WERI-Rb-1 (cell line): ENCODE measurements around the gene PRRT1.
A peak's percentile ranks its signal among the peaks of the same experiment; 100 is the strongest.

Source experiments
- DNase-seq: peaks from one replicate; pipeline ENCODE4 v3.0.0-alpha.2; 2020
- H3K27ac ChIP-seq: fragments of 250-450 bp; sonication (Bioruptor Pico); 2 replicates; pipeline ENCODE4 v1.5.1; 2020; ENCODE audit warnings: mild to moderate bottlenecking, moderate library complexity
- H3K27me3 ChIP-seq: fragments of 250-450 bp; sonication (Bioruptor Pico); 2 replicates; pipeline ENCODE4 v1.5.1; 2021; ENCODE audit warnings: mild to moderate bottlenecking, low read depth, moderate library complexity; ENCODE audit not compliant: insufficient read depth, severe bottlenecking
- H3K36me3 ChIP-seq: fragments of 250-450 bp; sonication (Bioruptor Pico); 2 replicates; pipeline ENCODE4 v1.5.1; 2020; ENCODE audit warnings: mild to moderate bottlenecking, moderate library complexity
- H3K4me3 ChIP-seq: 2 replicates; pipeline ENCODE4 v1.5.1; 2011; ENCODE audit warnings: low read depth, mild to moderate bottlenecking, control low read depth, low read length
- H3K9me3 ChIP-seq: fragments of 250-450 bp; sonication (Bioruptor Pico); 2 replicates; pipeline ENCODE4 v1.5.1; 2021; ENCODE audit warnings: mild to moderate bottlenecking, moderate library complexity; ENCODE audit not compliant: severe bottlenecking
- TF ChIP-seq, protein P1 (sequence below): IDR thresholded peaks from 2 replicates; pipeline ENCODE4 v1.5.1; 2011; ENCODE audit warnings: low read depth, mild to moderate bottlenecking, control low read depth, inconsistent platforms, low read length

Gene PRRT1

DNA sequence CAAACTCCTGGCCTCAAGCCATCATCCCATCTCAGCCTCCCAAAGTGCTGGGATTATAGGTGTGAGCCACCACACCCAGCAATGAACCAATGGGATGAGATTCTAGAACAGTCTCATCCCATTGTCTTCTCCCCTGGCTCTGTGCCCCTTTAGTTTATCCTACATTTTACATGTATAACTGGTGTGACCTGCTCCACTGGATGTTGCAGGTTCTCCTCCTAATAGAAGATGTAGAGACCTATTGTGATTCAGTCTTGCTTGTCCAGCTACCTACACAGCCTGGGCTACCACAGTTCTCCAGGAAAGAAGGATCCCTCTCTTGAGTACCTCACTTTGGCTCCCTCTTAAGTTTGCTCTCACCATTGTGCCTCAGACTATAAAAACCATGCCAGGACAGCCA lies 19.6 kb downstream of the PRRT1 start:
- no peak for DNase-seq
- H3K9me3 ChIP-seq, result no peaks in the 10 kb centered on the region
- no peaks in the 10 kb centered on the region; the same call in 1 of the 2 replicates for H3K36me3 ChIP-seq
- no peak overlapping the region for H3K4me3 ChIP-seq
- TF ChIP-seq, protein P1, sequence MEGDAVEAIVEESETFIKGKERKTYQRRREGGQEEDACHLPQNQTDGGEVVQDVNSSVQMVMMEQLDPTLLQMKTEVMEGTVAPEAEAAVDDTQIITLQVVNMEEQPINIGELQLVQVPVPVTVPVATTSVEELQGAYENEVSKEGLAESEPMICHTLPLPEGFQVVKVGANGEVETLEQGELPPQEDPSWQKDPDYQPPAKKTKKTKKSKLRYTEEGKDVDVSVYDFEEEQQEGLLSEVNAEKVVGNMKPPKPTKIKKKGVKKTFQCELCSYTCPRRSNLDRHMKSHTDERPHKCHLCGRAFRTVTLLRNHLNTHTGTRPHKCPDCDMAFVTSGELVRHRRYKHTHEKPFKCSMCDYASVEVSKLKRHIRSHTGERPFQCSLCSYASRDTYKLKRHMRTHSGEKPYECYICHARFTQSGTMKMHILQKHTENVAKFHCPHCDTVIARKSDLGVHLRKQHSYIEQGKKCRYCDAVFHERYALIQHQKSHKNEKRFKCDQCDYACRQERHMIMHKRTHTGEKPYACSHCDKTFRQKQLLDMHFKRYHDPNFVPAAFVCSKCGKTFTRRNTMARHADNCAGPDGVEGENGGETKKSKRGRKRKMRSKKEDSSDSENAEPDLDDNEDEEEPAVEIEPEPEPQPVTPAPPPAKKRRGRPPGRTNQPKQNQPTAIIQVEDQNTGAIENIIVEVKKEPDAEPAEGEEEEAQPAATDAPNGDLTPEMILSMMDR, result no peak
- H3K27me3 ChIP-seq, result no peaks in the 10 kb centered on the region
- H3K27ac ChIP-seq, result no peak overlapping the region

DNA sequence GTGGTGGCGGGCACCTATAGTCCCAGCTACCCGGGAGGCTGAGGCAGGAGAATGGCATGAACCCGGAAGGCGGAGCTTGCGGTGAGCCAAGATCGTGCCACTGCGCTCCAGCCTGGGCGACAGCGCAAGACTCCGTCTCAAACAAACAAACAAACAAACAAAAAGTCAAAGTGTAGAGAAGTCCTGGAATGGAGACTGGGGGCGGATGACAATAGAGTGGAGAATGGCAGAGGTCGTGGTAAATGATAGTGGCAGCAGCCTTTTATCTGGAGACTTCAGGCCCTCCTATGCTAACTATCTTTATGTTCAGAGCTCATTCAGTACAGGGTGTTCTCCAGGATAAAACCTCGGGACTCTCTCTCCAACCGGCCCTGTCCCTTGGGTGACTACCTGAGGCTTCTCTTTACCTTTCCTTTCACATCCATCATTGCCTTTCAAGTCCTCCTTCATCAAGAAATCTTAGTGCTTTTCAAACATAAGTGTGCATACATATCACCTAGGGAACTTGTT lies 20.2 kb downstream of the PRRT1 start:
- no peak overlapping the region for H3K27ac ChIP-seq
- peaks cover 5% of the 10 kb centered on the region for H3K36me3 ChIP-seq
- TF ChIP-seq, protein P1, result no peak
- no peaks in the 10 kb centered on the region for H3K27me3 ChIP-seq
- H3K4me3 ChIP-seq, result no peak overlapping the region
- no peak for DNase-seq
- no peaks in the 10 kb centered on the region for H3K9me3 ChIP-seq

- DNase-seq, result no peak
- H3K36me3 ChIP-seq, result peaks cover 25% of the 10 kb centered on the region
- no peaks in the 10 kb centered on the region for H3K9me3 ChIP-seq
- TF ChIP-seq, protein P1, result no peak
- peak overlapping the region; percentile 79 for H3K4me3 ChIP-seq
- H3K27me3 ChIP-seq, result no peaks in the 10 kb centered on the region
- peak overlapping the region; percentile 75 for H3K27ac ChIP-seq
Measured at GRCh38 chr6:32129297-32130088, 22.2 kb downstream of the PRRT1 start.

GRCh38 chr6:32128751-32129296 lies 22.9 kb downstream of the PRRT1 start:
- H3K36me3 ChIP-seq, result peaks cover 32% of the 10 kb centered on the region
- TF ChIP-seq, protein P1, result no peak
- H3K9me3 ChIP-seq, result no peaks in the 10 kb centered on the region
- no peak for DNase-seq
- peak overlapping the region; percentile 21 for H3K27ac ChIP-seq
- no peaks in the 10 kb centered on the region for H3K27me3 ChIP-seq
- no peak overlapping the region for H3K4me3 ChIP-seq

DNA sequence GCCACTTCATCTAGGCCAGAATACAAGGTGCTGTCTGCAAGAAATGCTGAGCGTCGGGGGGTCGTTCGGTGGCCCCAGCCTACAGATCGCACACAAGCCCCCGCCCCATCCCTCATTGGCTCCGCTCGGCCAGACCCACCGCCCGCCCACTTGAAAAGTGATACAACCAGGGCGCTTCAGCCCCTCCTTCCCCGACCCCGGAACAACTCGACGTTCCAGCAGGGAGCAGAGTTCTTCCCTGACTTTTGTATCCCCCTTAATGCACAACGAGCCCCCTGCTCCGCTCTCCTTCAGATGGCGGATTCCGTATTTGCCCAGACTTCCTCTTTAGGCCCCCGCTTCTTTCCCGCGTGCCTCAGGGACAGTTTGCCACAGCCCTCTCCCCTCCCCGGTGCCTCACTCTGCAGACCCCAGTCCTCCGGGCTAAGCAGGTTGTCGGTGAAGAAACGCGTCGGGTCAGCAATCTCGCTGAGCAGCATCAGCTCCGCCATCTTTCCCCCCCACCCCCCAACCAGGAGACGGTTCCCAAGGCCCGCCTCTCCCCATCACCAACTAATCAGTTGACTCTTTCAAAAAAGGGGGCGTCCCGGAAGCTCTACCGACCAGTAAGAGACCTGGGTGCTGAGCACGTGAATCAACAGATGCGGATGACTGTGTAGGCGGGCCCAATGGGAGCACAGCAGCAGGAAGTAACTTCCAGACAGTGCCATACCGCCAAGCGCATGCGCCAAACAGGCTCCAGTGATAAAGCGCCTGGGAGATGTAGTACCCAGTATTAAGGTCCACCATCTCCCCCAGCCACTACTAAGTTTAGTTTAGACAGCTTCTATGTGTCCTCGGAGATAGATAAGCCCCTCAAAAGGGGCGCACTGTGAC lies 23.8 kb downstream of the PRRT1 start, which contains the start of gene ATF6B:
ATF6B (minus strand) TSS at position 530 of the 876 bp plus-strand sequence; CDS start at position 491, 39 bp downstream.
- DNase-seq, result peak; percentile 100
- Histone ChIP-seq H3K4me3 (peak within 1 kb of the TSS; percentile 88), H3K9me3 (no peaks in the 10 kb centered on the region), H3K36me3 (peaks cover 38% of the 10 kb centered on the region), H3K27ac (peak within 1 kb of the TSS; percentile 87), H3K27me3 (no peaks in the 10 kb centered on the region)
- TF ChIP-seq, protein P1, result no peak
